DMS114 treated with DMSO at 0.1 percent for 48 hours (cell line): ENCODE data around the gene PRDX1.

Source experiments
- DNase-seq: peaks from one replicate; lab custom pipeline; 2025; ENCODE audit not compliant: unreplicated experiment; lab: John Stamatoyannopoulos, UW

PRDX1 gene

GRCh38 chr1:45521413-45522323 lies at the start of gene PRDX1:
TSS of gene PRDX1 (minus strand) at chr1:45521884. CDS start at chr1:45519043, 2,841 bp downstream.
- peak; percentile 93 for DNase-seq

GRCh38 chr1:45570631-45571030 lies 48.9 kb upstream of the PRDX1 start:
- no peak for DNase-seq

- DNase-seq = peak; percentile 41
Observed at GRCh38 chr1:45569962-45570581, 48.4 kb upstream of the PRDX1 start.

- DNase-seq = no peak
Observed at GRCh38 chr1:45569571-45569961, 47.9 kb upstream of the PRDX1 start.

DNA sequence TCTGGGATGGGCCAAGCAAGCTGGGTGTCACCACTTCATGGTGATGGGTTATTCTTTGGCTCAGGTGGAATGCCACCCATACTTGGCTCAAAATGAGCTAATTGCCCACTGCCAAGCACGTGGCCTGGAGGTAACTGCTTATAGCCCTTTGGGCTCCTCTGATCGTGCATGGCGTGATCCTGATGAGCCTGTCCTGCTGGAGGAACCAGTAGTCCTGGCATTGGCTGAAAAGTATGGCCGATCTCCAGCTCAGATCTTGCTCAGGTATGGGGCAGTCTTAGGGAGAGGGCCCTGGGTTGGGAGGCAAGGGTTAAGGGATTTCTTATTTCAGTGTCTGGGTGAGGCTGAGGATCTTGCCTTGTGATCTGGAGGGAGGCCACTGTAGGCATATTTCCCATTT lies 46.7 kb upstream of the PRDX1 start:
- no peak for DNase-seq

- DNase-seq = no peak
Observed at GRCh38 chr1:45567911-45568310, 46.2 kb upstream of the PRDX1 start.

DNA sequence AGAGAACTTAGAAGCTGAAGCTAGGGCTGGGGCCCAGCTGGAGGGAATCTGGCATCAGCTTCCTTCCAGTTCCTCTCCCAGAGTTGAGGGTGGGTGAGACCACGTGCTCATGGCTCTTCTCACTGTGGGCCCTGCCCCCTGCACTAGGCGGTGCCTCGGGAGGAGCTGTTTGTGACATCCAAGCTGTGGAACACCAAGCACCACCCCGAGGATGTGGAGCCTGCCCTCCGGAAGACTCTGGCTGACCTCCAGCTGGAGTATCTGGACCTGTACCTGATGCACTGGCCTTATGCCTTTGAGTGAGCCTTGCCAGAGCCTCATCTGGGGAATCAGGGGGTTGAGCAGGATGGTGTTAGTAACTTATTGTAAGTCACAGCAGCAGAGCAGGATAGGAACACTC lies 45.0 kb upstream of the PRDX1 start:
- no peak for DNase-seq

DNA sequence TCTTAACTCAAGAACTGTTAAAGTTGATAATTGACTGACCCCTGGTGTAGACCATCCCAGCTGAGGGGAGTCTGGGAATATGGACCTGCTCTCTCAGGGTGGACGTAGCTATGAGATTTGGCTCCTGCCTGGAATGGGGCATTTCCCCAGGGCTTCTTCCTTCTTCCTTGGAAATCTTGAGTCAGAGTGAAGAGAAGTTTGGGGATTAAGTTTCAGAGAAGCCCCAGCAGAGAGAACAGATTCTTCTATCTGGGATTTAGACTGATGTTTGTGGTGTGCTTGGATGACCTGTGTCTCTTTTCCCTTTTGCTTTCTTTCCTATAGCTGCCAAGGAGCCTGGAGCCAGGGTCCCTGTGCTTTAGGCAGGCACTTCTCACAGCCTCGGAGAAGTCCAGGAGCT lies 42.2 kb upstream of the PRDX1 start:
- no peak for DNase-seq

DNA sequence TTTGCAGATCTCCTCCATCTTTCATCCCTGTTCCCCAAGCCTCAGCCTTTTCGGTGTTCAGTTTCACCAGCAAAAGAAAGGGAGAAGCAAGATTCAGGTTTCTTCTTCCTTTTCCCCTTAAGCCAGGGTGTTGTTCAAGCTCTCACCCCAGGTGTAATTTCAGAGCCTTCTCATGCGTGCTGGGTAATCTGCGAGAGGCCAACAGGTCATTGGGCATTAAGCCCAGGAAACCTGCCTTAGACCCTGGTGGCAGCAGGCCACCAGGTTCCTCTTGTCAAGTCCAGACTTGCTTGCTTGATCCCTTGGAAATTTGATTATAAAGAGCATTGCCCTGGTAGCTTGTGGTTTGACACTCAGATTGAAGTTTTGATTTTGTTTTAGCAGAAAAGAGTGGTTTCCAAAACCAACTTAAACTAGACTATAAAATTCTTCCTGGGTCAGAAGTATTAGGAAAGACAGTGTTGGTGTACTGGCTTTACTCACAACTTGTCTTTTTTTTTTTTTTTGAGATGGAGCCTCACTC lies 35.8 kb upstream of the PRDX1 start:
- no peak for DNase-seq

DNA sequence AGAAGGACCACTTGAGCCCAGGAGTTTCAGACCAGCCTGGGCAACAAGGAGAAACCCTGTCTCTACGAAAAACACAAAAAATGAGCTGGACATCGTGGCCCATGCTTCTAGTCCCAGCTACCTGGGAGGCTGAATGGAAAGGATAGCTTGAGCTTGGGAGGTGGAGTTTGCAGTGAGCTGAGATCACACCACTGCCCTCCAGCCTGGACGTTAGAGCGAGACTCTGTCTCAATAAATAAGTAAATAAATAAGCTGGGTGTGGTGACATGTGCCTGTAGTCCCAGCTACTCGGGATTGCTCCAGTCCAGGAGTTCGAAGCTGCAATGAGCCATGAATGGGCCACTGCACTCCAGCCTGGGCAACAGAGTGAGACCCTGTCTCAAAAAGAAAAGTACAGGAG lies 32.5 kb upstream of the PRDX1 start:
- DNase-seq = no peak

- DNase-seq = no peak
Observed at GRCh38 chr1:45552331-45552730, 30.6 kb upstream of the PRDX1 start.

DNA sequence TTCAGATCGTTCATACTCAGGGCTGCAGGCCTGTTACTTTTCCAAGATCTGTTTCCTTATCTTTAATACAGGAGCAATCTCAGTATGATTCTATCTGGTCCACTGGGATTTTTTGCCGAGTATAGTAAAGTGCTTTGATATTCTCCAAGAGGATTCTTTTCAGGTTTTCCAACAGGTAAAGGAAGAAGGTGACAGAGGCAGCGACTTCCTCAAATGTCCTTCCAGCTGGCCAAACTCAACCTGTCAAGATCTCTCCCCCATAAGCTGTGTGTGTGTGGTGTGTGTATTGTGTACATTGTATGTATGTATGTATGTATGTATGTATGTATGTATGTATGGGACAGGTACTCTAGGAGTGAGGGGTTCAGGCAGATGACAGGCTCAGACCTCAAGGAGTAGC lies 30.0 kb upstream of the PRDX1 start:
- no peak for DNase-seq

GRCh38 chr1:45550401-45551351 lies 29.0 kb upstream of the PRDX1 start, which contains the start of gene AKR1A1:
TSS of gene AKR1A1 (plus strand) at chr1:45550826. CDS start at chr1:45561795, 10,969 bp downstream.
- peak; percentile 89 for DNase-seq

- DNase-seq = no peak
Observed at GRCh38 chr1:45545553-45546310, 24.0 kb upstream of the PRDX1 start.

DNA sequence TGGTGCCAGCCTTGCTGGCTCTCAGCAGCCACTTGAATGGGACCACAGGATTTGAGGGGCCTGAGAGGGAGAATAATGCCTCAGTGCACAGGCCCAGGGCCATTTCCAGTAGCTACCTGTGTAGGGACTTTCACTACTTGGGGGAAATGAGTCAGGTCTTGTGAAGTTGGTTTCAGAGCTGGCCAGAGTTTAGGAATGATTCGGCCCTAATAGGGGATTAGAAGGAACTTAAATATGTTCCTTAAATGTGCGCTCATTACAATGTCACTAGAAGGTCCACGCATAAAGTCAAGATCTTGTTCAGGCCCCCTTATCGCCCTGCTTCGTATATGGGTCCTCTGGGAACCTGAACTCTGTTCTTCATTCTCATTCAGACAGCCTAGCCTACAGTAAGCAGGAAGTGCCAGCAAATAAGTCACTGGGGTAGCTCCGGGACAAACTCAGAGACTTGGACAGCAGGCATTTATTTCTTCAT lies 23.4 kb upstream of the PRDX1 start:
- DNase-seq = no peak

- DNase-seq = no peak
Observed at GRCh38 chr1:45544530-45544929, 22.8 kb upstream of the PRDX1 start.

DNA sequence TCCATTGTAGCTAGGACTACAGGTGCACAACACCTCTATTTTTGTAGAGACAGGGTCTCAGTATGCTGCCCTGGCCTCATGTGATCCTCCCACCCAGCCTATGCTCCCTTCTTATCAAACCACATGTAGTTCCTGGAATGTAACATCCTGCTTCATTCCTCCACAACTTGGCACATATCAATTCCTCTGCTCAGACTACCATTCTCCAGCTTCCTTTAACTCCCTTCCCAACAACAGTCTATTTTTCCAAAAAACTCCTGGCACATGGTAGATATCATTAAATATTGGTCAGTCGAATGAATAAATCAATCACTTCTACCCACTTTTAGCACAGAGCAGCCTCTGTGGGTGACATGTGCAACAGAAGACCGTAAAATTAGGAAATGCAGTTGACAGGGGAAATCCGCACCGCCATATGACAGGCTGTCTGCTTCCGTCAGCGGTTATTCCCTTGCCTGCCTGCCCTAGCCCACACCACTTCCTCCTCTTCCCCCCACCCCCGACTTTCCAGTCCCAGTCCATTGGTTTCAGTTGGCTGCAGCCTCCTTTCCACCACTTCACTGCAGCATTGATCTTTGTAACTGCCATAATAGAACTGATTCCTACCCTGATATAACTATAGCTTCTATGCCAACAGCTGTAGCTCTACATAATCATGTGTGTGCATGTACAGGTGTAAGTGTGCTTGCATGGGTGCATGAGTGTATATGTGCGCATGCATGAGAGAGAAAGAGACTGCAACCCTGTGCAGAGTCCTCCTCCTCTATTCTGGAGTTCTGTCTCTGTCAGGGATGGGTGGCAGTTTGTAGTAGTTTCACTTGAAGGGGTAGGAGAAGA lies 22.1 kb upstream of the PRDX1 start:
- DNase-seq = no peak

DNA sequence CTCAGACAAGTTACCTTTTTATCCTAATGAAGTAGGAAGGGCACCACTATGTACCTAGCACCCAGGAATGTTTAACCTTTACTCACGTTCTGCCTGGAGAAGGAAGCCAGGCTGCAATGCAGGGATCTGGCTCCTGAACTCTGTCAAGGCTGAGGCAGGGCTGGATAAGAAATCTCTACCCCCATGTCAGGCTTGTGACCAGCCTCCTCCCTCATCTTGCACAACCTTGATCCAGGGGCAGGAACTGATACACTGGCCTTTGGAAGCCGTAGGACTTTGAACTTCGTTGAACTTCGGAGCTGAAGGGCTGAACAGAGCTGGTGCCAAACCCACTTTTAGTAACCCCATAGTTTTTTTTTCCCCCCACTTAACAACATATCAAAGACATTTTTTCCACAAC lies 20.9 kb upstream of the PRDX1 start:
- DNase-seq = no peak

DNA sequence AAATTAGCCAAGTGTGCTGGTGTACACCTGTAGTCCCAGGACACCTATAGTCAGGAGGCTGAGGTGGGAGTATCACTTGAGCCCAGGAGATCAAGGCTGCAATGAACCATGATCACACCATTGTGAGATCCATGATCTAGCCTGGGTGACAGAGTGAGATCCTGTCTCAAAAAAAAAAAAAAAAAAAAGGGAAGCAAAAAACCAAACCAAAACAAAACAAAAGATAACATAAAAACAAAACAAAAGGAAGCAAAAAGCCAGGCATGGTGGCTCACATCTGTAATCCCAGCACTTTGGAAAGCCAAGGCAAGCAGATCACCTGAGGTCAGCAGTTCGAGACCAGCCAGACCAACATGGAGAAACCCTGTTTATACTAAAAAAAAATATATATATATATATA lies 19.5 kb upstream of the PRDX1 start:
- DNase-seq = no peak
